Stimulated activated CD8-positive, alpha-beta memory T cell treated with anti-CD3 and anti-CD28 coated beads, Interleukin-7, amount 100 ng/mL, for 1 hour (primary cell): ENCODE data around the gene ABCB9.

Experiments used
- DNase-seq, 2 donors: peaks; one replicate each; pipeline ENCODE4 v3.0.0-alpha.2; 2020; ENCODE audit warnings: low read depth in 2 of 2

ABCB9 gene

DNA sequence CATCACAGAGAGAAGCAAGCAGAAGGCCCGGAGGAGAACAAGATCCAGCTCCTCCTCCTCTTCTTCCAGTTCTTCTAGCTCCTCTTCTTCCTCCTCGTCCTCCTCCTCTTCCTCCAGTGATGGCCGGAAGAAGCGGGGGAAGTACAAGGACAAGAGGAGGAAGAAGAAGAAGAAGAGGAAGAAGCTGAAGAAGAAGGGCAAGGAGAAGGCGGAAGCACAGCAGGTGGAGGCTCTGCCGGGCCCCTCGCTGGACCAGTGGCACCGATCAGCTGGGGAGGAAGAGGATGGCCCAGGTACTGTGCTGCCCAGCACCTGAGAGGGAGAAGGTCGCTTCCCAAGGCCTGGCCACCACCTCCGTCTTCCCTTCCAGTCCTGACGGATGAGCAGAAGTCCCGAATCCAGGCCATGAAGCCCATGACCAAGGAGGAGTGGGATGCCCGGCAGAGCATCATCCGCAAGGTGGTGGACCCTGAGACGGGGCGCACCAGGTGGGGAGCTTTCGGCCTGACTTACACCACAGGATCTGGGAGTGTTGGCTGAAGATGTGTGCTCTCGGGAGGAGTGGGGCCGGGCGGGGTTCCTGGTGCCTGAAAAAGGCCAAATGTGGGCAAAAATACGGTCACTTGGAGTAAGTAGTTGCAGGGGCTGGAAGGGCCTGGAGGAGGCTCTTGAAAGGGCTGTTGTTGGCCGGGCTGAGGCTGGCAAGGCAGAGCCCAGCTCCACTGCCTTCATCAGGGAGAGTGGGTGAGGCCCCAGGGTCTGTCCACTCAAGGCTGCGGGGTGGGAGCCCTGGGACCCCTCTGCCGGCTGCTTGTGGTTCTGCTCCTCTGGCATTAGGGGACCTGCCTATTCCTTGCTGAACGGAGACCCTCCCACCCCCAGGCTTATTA lies 15.6 kb upstream of the ABCB9 start:
- no peak for DNase-seq

DNA sequence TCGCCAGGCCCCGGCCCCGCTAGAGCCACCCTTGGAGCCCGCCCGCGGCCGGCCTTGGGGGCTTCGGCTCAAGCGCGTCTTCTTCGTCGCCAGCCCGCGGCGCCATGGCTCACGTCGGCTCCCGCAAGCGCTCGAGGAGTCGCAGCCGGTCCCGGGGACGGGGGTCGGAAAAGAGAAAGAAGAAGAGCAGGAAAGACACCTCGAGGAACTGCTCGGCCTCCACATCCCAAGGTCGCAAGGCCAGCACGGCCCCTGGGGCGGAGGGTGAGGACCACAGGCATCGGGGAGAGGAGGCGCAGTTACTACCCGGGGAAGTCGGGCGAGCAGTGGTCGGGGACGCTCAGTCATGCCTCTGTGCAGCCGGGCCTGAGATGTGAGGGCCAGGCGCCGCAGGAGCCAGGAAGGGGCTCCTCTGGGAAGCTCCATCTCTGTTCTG lies 14.8 kb upstream of the ABCB9 start:
- DNase-seq = no peak

DNA sequence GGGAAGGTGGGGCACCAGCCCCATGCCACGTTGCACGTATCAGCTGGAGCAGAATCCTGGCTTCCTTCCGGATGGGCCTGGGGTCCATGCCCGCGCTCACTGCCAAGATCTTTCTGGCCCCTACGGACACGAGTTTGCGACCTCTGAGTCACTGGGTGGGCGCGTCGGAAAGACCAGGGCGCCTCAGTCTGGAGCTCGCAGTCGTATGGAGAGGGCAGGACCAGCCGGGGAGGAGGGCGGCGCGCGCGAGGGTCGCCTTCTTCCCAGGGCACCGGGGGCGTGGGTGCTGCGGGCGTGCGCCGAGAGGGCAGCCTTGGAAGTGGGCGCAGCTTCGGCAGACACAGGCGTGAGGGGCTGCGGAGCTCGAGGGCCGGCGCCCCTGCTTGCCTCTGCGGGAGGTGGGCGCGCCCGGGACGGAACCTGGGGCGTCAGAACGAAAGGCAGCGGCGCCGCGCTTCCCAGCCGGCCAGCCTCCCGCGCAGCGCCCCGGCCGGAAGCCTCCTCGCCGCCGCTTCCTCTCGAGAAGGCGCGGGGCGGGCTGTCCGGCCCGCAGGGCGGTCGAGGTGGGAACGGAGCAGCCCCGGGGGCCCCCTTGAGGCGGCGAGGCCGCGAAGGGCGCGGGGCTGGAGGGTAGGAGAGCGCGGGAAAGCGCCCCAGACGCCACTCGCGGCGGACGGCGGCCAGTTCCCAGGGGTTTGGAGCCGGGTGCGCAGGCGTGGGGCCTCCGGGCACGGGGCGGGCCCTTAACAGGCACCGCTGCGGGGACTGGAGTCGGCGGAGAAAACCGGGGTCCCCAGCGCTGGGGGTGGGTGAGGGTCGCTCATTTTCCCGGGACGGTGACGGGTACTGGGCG lies 14.1 kb upstream of the ABCB9 start, which contains the start of gene ARL6IP4:
ARL6IP4 (plus strand) TSS at position 499 of the 853 bp plus-strand sequence. CDS start 459 bp downstream, outside the sequence.
- DNase-seq = peak; percentile 35 to 43

DNA sequence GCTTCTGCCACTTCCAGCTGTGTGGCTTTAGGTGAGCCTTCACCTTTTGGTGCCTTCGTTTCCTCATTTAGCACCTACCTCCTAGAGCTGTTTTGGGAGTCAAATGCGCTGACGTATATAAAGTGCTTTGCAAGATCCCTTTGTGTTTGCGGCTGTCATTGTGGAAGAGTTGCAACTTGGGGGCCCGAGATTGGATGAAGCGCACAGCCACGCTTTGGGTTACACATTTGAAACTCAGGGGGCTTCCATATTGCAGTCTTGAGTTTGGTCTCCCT lies 13.6 kb upstream of the ABCB9 start:
- no peak for DNase-seq

DNA sequence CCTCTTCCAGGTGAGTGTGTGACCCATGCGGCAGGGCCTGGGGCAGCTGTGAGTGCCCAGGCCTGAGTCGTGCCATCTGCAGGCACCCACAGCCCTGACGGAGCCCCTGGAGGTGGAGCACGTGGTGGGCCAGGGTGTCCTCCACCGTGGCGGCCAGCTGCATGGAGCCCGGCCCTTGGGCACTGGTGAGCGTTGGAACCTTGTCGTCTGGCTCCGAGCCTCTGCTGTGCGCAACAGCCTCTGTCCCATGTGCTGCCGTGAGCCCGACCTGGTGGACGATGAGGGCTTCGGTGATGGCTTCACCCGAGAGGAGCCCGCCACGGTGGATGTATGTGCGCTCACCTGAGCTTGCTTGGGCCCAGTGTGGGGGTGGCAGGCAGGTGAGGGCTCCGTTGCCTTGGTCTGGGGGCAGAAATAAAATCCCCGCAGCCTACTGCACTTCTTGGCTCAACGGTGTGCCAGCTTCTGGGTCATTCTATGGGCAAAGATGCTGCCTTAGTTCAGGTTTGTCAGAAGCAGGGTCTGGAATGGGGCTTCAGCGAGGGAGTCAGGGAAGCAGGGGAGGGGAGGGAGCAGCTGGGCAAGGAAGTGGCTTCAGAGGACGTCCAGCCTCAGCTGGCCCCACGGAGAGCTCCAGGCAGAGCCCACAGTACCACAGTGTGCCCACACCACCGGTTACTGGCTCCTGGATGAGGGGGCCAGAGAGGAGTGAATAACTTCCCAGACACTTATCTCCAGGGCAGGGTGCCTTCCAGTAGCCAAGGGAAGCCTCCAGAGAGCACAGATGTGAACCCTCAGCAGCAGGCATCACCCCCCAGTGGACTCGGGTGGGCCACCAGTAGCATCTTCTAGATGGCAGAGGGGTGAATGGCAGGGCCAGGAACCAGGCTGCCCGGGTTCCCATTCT lies 13.0 kb upstream of the ABCB9 start:
- no peak for DNase-seq

DNA sequence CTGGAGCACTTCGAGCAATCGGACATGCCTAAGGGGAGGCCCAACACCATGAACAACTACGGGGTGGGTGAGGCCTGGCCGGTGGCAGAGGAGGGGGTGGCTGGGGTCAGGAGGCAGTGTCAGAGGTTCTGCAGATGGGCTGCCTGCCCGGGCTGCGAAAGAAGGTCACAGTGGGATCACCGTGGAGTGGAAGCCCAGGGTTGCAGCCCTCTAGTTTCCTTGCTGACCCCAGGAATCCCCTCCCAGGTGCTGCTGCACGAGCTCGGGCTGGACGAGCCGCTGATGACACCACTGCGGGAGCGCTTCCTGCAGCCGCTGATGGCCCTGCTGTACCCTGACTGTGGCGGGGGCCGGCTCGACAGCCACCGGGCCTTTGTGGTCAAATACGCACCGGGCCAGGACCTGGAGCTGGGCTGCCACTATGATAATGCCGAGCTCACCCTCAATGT lies 12.3 kb upstream of the ABCB9 start:
- DNase-seq = no peak

DNA sequence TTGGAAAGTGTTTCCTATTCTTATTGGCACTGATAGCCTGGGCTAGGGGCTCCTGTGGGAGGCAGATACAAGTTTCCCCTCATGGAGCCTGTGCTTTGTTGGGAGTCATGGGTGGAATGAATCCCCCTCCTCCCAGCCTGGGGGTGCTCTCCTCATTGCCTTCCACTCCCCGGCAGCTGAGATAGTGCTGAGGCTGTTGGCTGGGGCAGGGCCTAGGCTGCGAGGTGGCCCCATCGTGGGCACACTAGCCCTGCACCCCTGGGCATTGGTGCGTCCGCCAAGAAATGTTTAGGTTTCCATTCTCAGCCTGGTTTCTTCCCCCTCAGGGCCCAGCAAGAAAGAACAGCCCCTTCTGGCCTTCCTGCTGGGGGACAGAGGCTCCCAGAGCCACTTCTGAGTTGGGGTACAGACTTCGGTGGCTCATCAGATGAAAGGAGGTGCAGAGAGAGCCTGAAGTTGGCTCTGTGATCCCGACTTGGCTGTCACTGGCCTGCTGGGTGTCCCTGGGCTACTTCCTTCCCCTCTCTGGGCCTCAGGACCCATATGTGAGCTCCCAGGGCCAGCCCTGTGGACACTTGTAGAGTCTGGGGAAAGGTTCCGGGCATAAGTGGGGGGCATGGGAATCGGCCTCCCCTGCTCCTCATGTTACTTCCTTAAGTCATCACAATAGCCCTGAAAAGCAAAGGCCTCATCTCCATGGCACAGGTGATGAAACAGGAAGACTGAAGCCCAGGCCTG lies 11.6 kb upstream of the ABCB9 start:
- DNase-seq = no peak

DNA sequence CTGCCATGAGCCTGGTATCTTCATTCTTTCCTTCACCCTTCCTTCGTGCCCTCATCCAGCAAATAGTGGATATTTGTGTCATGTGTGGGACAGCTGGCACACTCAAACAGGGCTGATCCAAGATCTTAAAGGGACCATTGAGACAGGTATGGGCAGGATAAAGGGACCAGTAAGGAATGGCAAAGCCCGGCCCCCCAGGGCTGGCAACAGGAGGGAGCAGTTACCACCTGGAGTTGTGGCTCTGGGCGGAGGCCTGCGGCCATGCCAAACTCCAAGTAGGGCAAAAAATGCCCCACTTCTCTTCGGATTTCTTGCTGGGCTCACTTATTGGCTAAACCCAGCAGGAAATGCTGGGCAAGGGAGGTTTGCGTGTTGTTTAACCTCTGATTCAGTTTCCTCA lies 10.9 kb upstream of the ABCB9 start:
- DNase-seq = no peak

DNA sequence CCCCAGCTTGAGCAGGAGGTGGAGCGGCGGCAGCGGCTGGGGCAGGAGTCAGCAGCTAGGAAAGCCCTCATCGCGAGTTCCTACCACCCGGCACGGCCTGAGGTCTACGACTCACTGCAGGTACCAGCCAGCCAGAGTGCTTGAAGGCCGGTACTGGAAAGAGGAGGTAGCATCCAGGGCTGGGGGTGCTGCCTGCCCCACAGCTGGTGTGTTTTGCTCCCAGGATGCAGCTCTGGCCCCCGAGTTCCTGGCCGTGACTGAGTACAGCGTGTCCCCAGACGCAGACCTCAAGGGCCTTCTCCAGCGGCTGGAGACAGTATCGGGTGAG lies 10.3 kb upstream of the ABCB9 start:
- no peak for DNase-seq

DNA sequence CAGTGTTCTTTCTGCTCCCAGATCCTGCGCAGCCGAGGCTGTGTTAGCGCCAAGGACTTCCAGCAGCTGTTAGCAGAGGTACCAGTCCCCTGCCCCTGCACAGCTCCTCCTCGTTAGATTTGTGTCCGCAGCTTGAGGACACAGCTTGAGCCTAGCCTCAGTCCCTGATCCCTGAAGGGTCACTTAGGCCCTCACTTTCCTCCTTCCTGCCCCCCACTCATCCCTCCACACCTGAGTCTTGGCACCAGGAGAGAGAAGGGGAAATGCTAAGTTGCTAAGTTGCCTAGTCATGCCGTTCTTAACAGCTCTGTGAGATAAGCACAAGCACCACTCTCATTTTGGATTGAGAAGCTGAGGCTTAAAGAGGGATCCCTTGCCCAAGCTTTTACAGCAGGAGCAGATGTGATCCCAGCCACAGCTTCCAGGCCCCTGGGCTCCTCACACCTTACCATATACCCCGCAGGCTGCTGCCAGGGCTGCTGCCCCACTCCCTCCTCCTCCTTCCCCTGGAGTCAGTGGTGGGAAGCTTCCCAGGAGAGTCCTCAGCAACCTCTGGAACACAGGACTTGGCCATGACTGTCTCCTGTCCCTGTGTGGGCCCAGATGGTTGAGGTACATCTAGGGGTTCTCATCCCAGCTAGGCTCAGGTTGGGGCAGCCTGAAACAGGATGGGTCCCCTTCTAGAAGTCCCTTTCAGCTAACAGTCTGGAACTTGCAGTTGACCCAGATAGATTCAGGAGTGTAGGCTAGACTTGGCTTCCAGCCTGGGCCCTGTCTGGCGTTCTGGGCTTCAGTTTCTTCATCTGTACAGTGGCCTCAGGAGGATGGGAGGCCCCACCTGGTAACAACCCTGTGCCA lies 9.8 kb upstream of the ABCB9 start:
- DNase-seq = no peak

DNA sequence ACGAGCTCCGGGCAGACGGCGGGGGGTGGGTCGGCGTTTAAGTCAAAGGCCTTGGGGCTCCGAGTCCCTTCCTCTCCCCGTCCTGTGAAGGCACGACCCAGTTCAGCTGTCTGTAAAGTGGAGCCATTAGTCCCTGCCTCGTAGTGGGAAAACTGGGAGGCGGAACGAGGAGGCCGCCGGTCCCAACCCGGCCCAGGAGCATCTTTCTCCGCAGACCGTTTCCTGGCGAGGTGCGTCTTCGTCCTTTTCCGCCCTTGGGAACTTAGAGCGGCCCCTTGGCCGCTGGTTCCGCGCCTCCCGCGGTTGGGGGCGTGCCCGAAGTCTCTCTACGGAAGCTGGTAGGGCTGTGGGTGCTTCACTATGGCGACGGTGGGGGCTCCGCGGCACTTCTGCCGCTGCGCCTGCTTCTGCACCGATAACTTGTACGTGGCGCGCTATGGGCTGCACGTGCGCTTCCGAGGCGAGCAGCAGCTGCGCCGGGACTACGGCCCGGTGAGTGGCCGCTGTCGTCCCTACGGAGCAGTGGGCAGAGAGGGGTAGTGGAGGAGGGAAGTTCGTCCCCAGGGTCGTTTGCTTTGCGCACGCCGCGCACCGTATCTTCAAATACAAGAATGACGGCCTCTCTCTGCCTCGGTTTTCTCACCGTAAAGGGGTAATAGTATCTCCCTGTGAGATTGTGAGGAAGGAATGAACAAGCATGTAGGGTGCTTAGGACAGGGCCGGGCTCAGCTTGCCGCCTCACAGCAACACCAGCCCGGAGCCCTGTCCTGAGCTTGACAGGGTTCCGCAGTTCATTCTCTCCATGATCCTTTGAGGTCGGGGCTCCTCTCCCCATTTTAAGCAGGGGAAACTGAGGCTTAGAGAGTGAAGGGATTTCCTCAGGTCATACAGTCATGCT lies 8.9 kb upstream of the ABCB9 start, which contains the start of gene OGFOD2:
OGFOD2 (plus strand) TSS at position 353 of the 898 bp plus-strand sequence; CDS start at position 361, 8 bp downstream.
- peak; percentile 84 to 86 for DNase-seq

DNA sequence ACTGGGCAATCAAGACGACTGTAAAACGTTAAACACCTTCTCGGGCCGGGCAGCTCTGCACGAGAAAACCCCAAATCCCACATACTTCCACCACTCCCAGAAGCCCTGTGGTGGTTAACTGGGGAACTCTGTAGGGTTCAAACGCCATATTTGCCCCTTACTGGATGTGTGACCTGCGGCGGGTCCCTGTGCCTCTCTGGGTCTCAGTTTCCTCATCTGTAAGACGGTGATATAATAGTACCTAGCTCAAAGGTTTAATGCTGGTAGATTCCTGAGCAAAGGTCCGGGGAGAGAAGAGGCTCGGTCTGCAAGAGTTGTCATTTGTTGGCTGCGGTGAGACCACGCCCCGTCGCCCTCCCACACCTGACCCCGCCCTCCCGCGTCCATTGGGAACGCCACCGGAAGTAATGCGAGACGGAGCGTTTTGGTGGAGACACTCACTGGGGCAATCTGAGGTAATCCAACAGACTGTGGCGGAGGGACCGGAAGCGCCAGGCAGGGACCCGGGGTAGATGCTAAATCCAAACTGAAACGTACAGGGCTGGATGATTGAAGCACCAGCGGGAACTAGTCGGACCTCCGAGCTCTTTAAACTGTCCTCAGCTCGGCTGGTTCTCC lies 8.1 kb upstream of the ABCB9 start:
- DNase-seq = peak; percentile 98

DNA sequence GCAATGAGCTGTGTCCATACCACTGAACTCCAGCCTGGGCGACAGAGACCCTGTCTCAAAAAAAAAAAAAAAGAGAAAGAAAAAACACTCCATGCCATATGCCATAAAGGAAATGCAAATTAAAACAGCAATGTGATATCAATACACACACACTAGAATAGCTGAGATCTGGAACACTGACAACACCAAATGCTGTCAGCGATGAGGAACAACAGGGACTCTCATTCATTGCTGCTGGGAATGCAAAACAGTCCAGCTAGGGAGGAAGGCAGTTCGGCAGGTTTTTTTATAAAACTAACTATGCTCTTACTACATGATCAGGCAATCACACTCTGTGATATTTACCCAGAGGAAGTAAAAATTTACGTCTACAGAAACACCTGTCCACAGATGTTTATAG lies 3.4 kb upstream of the ABCB9 start:
- DNase-seq = no peak

DNA sequence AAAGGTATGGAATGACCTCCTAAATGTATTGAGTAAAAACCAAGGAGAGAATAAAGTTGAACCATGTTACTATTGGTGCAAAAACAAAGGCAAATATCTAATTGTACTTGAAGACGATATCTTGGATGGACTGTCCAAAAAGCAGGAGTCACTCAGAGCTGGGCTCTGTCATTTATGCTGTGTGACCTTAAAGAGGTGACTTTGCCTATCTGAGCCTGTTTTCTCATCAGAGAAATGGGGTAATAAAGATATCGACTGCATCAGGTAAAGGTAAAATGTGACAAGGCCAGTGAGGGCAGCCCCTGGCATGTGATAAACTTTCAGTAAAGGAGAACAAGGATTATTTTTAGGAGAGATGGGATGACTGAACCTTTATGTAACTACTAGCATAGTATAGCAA lies 1.8 kb upstream of the ABCB9 start:
- DNase-seq = no peak

DNA sequence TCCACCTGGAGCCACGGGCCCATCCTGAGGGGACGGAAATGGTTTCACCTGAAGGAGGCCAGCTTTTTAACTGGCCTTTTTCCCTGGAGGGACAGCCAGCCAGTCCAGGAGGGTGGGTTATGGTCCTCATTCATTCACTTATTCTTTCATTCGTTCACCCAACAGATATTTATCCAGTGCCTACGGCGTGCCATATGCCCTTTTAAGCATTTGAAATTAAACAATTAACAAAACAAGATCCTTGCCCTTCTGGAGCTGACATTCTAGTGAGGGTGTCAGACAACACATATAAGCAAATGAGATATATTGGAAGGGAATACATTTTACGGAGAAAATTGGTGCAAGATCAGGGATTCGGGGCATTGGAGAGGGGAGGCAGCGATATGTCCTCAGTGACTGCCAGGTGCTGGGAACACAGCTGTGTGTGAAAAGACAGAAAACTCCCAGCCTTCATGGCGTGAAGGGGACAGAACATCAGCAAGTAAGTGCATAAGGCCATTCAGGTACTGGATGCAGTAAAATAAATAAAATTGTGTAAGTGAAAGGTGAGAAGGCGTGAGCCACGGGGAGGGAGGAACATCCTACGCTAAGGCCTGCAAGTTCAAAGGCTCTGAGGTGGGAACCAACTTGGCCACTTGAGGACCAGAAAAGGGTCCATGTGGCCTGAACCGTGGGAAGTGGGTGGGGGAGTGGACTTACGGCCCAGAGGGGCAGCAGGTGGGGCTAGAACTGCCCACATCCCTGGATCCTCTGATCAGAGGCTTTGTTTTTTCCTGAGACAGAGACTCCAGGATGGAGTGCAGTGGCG lies 684 bp upstream of the ABCB9 start:
- no peak for DNase-seq

DNA sequence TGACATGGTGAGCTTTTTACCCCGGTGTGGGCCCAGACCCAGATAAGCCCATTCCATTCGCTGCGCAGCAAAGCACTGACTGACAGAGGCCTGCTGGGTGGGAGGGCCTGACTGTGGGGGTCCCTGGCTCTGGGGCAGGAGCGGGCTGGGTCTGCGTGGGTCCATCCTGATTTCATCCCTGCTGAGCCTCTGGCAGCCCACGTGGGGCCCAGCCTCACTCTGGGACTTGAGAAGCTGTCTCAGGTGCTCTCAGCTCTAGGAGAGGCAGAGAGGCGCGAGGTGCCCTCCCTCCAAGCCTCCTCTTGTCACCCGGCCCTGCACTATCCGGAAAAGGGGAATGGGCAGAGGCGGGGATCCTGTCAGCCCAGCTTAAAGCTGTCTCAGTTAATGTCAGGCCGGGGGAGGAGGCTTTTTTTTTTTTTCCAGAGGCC lies 927 bp downstream of the ABCB9 start:
- DNase-seq = no peak

DNA sequence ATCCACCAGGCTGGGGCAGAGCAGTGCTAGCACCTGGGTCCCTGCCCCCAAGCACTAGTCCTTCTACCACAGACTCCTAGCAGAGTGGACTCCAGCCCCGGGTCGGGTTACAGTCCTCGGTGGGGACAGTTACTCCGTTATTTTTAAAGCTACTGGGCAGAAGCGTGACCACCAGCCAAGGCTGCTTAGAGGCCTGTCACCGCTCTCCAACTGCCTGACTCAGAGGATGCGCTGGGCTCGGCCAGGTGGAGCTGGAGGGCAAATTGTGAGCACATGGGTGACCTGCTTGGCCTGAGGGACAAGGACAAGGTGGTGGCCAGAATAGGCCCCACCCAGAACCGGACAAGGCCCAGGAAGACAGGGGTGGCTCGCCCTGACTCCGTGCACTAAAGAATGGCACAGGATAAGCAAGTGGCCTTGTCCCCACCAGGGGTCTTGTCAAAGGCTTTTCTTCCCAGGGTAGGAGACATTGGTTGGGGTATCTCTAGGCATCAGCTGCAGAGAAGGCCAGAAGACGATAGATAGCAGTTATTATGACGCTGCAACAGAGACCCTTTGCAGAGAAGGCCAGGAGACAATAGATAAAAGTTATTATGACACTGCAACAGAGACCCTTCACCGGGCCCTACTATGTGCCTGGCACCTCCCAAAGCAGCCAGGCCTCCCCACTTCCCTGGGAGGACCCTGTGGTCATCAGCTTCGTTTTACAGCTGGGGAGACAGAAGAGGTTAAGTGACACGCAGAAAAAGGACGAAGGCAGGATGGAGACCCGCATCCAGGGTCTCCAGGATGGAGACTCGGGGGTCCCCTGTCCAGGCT lies 1.6 kb downstream of the ABCB9 start:
- no peak for DNase-seq
